HEK293 (cell line): ENCODE data around the gene SYNGR3.
A peak's percentile ranks its signal among the peaks of the same experiment; 100 is the strongest.

Experiments used
- CTCF ChIA-PET: fragments of 350-600 bp; formaldehyde crosslinking; extraction: SDS; loops from one replicate; lab custom pipeline; 2021; ENCODE audit warnings: antibody characterized with exemption; lab: Yijun Ruan, JAX
- POLR2A ChIA-PET: fragments of 300-600 bp; formaldehyde crosslinking; extraction: SDS; loops from one replicate; lab custom pipeline; 2020; ENCODE audit warnings: antibody characterized with exemption, inconsistent platforms; lab: Yijun Ruan, JAX
- H3K27ac ChIP-seq: fragments of 200-500 bp; sonication (Bioruptor generic); 2 replicates; pipeline ENCODE4 v1.5.1; 2014; ENCODE audit warnings: low read depth, low read length, control low read depth, inconsistent platforms; ENCODE audit errors: extremely low read depth
- H3K36me3 ChIP-seq, 2 experiments: fragments of 200-500 bp in 1 of 2; sonication (Bioruptor generic) in 1 of 2; 1 replicate in 1 of 2; 2 replicates in 1 of 2; pipeline ENCODE4 v1.5.1; 2014 to 2017; ENCODE audit warnings: inconsistent platforms in 2 of 2, low read length in 2 of 2; ENCODE audit not compliant: control insufficient read depth in 2 of 2, insufficient read depth in 1 of 2
- H3K4me1 ChIP-seq: fragments of 200-500 bp; sonication (Bioruptor generic); 2 replicates; pipeline ENCODE4 v1.5.1; 2014; ENCODE audit warnings: mild to moderate bottlenecking, low read length, inconsistent platforms; ENCODE audit not compliant: control insufficient read depth, insufficient read depth
- H3K4me3 ChIP-seq: 2 replicates; pipeline ENCODE4 v1.5.1; 2011; ENCODE audit warnings: low read depth, mild to moderate bottlenecking, control low read depth, low read length, moderate library complexity
- H3K9me3 ChIP-seq: fragments of 200-500 bp; sonication (Bioruptor generic); 2 replicates; pipeline ENCODE4 v1.5.1; 2014; ENCODE audit warnings: low read depth, low read length, inconsistent platforms; ENCODE audit not compliant: control insufficient read depth, insufficient read depth
- GLIS1 ChIP-seq: fragments of 450-650 bp; formaldehyde crosslinking; IDR thresholded peaks from 2 replicates; pipeline ENCODE4 v1.5.1; 2016; ENCODE audit warnings: missing biosample characterization, missing genetic modification characterization
- MEIS1 ChIP-seq: sonication (generic); formaldehyde crosslinking; IDR thresholded peaks from 2 replicates; pipeline ENCODE4 v1.8.1; 2022; ENCODE audit warnings: missing genetic modification reagents, mild to moderate bottlenecking, borderline replicate concordance
- SCRT2 ChIP-seq: fragments of 450-650 bp; formaldehyde crosslinking; IDR thresholded peaks from 2 replicates; pipeline ENCODE4 v1.5.1; 2016; ENCODE audit warnings: missing biosample characterization, missing genetic modification characterization
- ZNF610 ChIP-seq: fragments of 450-650 bp; formaldehyde crosslinking; IDR thresholded peaks from 2 replicates; pipeline ENCODE4 v1.5.1; 2016; ENCODE audit warnings: missing biosample characterization, missing genetic modification characterization, borderline replicate concordance
- TF ChIP-seq, protein P1 (sequence below): fragments of 450-650 bp; formaldehyde crosslinking; IDR thresholded peaks from 2 replicates; pipeline ENCODE4 v1.5.1; 2016; ENCODE audit warnings: missing biosample characterization, missing genetic modification characterization
- TF ChIP-seq, protein P2 (sequence below): fragments of 450-650 bp; formaldehyde crosslinking; conservative IDR thresholded peaks from 2 replicates; pipeline ENCODE4 v1.5.1; 2016; ENCODE audit warnings: low read depth, missing biosample characterization, missing genetic modification characterization
- TF ChIP-seq, protein P3 (sequence below): fragments of 450-650 bp; formaldehyde crosslinking; IDR thresholded peaks from 2 replicates; pipeline ENCODE4 v1.5.1; 2016; ENCODE audit warnings: missing biosample characterization, missing genetic modification characterization
- TF ChIP-seq, protein P4 (sequence below): fragments of 450-650 bp; formaldehyde crosslinking; IDR thresholded peaks from 2 replicates; pipeline ENCODE4 v1.5.1; 2016; ENCODE audit warnings: missing biosample characterization, missing genetic modification characterization

Gene SYNGR3

DNA sequence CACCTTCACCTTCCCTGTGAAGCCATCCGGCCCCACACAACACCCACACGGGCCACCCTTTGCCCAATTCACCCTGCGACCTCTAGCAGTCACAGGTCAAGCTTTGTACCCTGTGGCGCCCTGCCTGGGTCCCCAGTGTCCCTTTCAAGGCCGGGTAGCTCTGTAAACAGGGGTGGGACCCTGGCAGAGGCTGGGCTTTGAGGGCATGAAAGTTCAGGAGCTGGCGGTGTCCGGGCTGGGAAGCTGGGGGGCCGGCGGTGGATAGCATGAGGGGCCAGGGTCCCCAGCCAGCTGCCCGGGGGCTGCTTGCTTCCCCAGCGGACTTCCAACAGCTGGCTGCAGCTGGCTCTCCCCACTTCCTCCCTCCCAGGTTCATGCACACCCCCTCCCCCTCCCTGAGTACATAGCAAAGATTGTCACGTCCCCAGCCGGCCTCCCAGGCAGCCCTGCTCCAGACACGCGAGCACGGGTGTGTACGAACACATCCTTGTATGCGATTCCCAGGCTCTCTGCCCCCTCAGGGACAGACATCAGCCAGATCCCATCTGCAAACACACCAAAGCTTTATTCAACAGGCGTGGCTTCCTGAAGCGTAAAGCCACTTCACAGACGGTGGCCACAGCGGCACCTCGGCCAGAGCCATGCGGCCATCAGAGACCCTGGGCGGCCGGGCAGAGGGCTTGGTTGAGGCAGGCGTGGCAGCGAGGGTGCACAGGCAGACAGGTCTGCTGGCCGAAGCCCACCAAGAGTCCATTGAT, 49.7 kb downstream of the SYNGR3 start (continued):
- TF ChIP-seq, protein P1, sequence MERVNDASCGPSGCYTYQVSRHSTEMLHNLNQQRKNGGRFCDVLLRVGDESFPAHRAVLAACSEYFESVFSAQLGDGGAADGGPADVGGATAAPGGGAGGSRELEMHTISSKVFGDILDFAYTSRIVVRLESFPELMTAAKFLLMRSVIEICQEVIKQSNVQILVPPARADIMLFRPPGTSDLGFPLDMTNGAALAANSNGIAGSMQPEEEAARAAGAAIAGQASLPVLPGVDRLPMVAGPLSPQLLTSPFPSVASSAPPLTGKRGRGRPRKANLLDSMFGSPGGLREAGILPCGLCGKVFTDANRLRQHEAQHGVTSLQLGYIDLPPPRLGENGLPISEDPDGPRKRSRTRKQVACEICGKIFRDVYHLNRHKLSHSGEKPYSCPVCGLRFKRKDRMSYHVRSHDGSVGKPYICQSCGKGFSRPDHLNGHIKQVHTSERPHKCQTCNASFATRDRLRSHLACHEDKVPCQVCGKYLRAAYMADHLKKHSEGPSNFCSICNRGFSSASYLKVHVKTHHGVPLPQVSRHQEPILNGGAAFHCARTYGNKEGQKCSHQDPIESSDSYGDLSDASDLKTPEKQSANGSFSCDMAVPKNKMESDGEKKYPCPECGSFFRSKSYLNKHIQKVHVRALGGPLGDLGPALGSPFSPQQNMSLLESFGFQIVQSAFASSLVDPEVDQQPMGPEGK (tag by site-specific recombination), result 0 out of 2 replicates have a peak, but pooled peaks have one; percentile 33
- TF ChIP-seq, protein P2, sequence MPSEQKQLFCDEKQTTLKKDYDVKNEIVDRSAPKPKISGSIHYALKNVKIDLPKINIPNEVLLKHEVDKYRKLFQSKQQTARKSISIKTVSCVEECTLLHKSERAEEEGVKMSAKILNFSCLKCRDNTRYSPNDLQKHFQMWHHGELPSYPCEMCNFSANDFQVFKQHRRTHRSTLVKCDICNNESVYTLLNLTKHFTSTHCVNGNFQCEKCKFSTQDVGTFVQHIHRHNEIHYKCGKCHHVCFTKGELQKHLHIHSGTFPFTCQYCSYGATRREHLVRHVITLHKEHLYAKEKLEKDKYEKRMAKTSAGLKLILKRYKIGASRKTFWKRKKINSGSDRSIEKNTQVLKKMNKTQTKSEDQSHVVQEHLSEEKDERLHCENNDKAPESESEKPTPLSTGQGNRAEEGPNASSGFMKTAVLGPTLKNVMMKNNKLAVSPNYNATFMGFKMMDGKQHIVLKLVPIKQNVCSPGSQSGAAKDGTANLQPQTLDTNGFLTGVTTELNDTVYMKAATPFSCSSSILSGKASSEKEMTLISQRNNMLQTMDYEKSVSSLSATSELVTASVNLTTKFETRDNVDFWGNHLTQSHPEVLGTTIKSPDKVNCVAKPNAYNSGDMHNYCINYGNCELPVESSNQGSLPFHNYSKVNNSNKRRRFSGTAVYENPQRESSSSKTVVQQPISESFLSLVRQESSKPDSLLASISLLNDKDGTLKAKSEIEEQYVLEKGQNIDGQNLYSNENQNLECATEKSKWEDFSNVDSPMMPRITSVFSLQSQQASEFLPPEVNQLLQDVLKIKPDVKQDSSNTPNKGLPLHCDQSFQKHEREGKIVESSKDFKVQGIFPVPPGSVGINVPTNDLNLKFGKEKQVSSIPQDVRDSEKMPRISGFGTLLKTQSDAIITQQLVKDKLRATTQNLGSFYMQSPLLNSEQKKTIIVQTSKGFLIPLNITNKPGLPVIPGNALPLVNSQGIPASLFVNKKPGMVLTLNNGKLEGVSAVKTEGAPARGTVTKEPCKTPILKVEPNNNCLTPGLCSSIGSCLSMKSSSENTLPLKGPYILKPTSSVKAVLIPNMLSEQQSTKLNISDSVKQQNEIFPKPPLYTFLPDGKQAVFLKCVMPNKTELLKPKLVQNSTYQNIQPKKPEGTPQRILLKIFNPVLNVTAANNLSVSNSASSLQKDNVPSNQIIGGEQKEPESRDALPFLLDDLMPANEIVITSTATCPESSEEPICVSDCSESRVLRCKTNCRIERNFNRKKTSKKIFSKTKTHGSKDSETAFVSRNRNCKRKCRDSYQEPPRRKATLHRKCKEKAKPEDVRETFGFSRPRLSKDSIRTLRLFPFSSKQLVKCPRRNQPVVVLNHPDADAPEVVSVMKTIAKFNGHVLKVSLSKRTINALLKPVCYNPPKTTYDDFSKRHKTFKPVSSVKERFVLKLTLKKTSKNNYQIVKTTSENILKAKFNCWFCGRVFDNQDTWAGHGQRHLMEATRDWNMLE (tag by site-specific recombination), result no peak
- TF ChIP-seq, protein P3, sequence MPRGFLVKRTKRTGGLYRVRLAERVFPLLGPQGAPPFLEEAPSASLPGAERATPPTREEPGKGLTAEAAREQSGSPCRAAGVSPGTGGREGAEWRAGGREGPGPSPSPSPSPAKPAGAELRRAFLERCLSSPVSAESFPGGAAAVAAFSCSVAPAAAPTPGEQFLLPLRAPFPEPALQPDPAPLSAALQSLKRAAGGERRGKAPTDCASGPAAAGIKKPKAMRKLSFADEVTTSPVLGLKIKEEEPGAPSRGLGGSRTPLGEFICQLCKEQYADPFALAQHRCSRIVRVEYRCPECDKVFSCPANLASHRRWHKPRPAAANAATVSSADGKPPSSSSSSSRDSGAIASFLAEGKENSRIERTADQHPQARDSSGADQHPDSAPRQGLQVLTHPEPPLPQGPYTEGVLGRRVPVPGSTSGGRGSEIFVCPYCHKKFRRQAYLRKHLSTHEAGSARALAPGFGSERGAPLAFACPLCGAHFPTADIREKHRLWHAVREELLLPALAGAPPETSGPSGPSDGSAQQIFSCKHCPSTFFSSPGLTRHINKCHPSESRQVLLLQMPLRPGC (tag by site-specific recombination), result no peak
- 0 out of 2 replicates have a peak, but pooled peaks have one; percentile 28 for TF ChIP-seq GLIS1 (tag by site-specific recombination)
- peak; percentile 54; the same call in 1 of the 2 replicates for TF ChIP-seq SCRT2 (tag by site-specific recombination)
- no peak for TF ChIP-seq ZNF610 (tag by site-specific recombination)

DNA sequence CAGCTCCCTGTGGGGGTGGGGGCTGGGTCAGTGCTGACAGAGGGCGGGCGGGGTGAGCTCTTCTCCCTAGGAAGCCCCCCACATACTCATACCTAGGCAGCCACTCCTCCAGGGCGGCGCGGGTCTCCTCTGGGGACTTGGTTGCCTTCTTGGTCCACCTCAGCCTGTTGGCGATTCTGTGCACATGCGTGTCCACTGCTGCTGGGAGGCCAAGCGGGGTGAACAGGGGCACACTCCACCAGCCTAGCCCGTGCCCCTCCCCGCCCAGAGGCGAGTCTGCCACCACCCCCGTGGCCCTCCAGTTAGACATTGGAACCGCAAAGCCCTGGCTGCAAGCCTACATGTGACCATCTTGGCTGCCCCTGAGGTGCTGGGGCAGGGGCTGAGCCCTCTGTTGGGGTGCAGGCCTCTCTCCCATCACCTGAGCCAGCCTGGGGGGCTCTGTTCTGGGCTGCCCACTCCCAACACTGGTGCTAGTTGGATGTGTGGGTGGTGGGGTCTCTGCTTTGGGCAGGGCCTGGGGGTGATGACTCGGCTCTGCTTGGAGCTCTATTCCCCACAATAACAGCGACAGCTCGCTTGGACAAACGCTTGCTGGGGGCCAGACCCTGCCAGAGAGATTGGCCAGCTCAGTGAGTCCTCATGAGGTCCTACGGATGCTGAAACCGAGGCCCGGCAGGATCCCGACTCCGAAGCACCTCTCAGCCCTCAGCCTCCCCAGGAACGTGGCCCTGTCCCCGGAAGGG, 50.4 kb downstream of the SYNGR3 start:
- Histone ChIP-seq H3K4me1 (peaks cover 4% of the 10 kb centered on the region; the same call in 1 of the 2 replicates), H3K27ac (no peak overlapping the region)
- TF ChIP-seq, protein P4, sequence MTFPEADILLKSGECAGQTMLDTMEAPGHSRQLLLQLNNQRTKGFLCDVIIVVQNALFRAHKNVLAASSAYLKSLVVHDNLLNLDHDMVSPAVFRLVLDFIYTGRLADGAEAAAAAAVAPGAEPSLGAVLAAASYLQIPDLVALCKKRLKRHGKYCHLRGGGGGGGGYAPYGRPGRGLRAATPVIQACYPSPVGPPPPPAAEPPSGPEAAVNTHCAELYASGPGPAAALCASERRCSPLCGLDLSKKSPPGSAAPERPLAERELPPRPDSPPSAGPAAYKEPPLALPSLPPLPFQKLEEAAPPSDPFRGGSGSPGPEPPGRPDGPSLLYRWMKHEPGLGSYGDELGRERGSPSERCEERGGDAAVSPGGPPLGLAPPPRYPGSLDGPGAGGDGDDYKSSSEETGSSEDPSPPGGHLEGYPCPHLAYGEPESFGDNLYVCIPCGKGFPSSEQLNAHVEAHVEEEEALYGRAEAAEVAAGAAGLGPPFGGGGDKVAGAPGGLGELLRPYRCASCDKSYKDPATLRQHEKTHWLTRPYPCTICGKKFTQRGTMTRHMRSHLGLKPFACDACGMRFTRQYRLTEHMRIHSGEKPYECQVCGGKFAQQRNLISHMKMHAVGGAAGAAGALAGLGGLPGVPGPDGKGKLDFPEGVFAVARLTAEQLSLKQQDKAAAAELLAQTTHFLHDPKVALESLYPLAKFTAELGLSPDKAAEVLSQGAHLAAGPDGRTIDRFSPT, result 0 out of 2 replicates have a peak, but pooled peaks have one; percentile 12
- no peak for TF ChIP-seq MEIS1 (CRISPR knock-in tag)
- TF ChIP-seq, all 188 proteins: peak for 1
- ChIA-PET CTCF (interaction anchor here (0.5 kb wide), 1 partner anchor 1124 kb away, joined by 3 read pairs; no protein-coding TSS in a partner anchor), POLR2A (interaction anchor here (1.3 to 2.4 kb wide), 2 partner anchors 12 to 115 kb away, joined by 6 read pairs; partner anchors contain the start of gene TRAF7)
- no peak overlapping the region for H3K4me3 ChIP-seq
- H3K9me3 ChIP-seq, result no peaks in the 10 kb centered on the region
- H3K36me3 ChIP-seq, result peaks cover 0 to 20% of the 10 kb centered on the region in 2 experiments; a peak in 2 of 3 replicates
